NCI-H345 (cell line): ENCODE results near the gene PILRA.
"Not testable (repeated sequence)": the region's sequence is repeated elsewhere in the genome, so short reads cannot be mapped to it uniquely, and the experiment has no call there.

ENCODE experiments used
- DNase-seq: peaks from one replicate; lab custom pipeline; 2025; lab: John Stamatoyannopoulos, UW

The PILRA gene

DNA sequence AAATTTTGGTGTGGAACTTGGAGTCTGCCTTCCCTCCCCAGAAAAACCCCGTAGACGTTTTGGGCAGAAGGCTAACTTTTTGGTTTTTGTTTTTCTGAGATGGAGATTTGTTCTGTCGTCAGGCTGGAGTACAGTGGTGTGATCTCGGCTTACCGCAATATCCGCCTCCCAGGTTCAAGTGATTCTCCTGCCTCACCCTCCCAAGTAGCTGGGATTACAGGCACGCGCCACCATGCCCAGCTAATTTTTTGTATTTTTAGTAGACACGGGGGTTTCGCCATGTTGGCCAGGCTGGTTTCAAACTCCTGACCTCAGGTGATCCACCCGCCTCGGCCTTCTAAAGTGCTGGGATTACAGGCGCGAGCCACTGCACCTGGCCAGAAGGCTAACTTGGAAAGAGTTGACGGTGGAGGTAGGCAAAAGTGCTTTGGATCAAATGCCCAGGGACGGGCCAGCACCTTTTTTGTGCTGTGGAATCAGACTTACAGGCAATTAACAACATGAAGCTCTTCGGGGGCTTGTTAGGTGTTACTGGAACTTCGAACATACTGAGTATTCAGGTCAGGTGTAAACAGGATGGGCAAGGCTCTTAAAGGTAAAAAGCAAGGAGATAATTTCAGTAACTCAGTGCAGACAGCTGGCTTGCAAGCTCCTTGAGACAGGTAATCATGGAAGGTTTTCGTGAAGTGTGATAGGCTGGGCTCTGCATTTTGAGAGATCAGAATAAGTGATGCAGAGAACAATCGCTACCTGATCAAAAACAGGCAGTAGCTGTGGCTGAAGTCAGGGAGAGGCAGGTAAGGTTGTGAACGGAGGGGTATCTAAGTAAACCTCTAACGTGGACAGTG lies 61.2 kb downstream of the PILRA start:
- DNase-seq = no peak

GRCh38 chr7:100435401-100436304 lies 62.4 kb downstream of the PILRA start:
- peak; percentile 49 for DNase-seq

DNA sequence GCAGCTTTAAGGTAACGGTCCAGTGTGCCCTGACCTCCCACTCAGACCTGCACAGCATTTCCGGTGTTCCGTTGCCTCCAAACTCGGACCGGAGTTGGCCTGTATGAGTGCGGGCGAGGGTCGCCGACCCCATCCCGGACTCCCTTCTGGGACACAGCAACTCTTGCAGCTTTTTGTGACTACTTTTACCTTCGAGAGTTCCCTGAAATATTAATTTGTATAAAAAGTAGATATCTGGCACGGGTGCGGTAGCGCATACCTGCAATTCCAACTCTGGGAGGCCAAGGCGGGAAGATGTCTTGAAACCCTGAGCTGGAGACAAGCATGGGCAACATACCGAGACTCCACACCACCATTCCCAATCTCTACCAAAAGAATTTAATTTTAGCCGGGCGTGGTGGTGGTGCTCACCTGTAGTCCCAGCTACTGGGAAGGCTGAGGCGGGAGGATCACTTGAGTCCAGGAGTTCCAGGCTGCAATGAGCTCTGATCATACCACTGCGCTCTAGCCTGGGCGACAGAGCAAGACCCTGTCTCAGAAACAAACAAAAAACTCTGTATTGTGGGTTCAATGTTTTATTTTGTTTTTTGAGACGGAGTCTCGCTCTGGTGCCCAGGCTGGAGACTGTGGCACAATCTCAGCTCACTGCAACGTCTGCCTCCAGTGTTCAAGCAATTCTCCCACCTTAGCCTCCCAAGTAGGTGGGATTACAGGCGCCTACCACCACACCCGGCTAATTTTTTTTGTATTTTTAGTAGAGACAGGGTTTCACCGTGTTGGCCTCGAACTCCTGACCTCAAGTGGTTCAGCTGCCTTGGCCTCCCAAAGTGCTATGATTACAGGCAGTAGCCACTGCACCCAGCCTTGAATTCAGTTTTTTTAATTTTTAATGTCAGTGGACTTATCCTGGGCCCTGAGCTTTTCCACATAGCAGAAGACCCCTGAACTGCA lies 64.1 kb downstream of the PILRA start:
- DNase-seq = no peak

DNA sequence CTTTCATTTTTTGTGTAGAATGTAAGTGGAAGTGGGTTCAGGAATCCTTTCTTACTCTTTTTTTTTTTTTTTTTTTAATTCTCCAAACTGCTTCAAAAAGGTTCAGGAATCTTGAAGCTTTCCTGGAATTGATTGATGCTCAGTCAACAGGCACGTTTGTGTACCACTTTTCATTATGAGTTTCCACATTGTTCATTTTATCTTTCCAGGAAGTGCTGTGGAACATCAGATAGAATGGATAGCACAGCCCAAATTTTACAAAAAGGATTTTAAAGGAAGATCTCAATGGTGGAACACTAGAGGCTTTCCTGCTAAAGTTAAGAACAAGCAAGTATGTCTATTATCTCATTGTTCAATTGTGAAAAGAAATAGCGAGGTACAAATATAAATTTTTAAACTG lies 64.9 kb downstream of the PILRA start:
- DNase-seq = no peak

GRCh38 chr7:100438731-100439130 lies 65.4 kb downstream of the PILRA start:
- DNase-seq = not testable (repeated sequence)

- not testable (repeated sequence) for DNase-seq
Measured at GRCh38 chr7:100439244-100439643, 66.0 kb downstream of the PILRA start.

GRCh38 chr7:100441641-100442535 lies 68.6 kb downstream of the PILRA start:
- no peak for DNase-seq

DNA sequence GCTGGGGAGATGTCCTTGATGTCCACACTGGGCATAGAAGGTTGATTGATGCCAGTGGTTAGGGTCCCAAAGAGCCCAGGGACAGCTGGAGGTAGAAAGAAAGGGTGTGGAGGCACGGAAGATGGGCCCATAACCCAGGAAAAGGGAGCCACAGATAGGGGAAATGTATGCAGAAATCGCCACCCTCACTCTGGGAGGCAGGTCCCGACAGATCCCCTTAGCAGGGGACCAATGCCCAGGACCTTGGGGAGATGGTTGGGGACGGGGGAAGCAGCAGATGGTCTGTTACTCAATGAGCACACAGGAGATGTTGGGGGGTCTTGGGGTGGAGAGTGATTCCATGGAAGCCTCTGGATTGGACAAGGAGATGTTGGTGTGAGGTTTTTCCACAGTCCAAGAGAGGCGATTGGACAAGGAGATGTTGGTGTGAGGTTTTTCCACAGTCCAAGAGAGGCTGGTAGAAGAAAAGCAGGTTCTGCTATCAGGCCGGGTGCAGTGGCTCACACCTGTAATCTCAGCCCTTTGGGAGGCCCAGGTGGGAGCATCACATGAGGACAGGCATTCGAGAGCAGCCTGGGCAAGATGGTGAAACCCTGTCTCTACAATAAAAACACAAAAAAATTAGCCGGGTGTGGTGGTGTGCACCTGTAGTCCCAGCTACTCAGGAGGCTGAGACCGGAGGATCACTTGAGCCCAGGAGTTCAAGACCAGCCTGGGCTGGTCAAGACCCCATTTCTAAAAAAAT lies 70.0 kb downstream of the PILRA start:
- no peak for DNase-seq

GRCh38 chr7:100444311-100445278 lies 71.3 kb downstream of the PILRA start:
- DNase-seq = no peak

DNA sequence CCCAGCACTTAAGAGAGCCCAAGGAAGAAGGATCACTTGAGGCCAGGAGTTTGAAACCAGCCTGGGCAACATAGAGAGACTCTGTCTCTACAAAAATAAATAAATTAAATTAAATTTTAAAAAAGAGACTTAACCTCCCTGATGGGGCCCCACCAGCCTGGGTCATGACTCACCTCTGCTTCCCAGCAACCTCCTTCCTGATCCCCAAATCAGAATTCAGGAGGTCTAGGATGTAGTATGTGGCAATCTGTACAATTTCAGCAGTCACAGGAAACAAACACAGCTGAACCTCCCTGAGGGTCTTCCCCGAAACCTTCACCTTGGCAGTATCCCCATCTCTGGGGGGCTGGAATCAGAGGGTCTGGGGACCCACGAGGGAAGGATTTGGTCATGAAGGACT lies 72.8 kb downstream of the PILRA start:
- DNase-seq = no peak

- not testable (repeated sequence) for DNase-seq
Measured at GRCh38 chr7:100447363-100447762, 74.1 kb downstream of the PILRA start.

GRCh38 chr7:100449190-100449795 lies 76.0 kb downstream of the PILRA start:
- DNase-seq = no peak
